ENCODE measurements around the gene DLX2.

DLX2 gene

DNA sequence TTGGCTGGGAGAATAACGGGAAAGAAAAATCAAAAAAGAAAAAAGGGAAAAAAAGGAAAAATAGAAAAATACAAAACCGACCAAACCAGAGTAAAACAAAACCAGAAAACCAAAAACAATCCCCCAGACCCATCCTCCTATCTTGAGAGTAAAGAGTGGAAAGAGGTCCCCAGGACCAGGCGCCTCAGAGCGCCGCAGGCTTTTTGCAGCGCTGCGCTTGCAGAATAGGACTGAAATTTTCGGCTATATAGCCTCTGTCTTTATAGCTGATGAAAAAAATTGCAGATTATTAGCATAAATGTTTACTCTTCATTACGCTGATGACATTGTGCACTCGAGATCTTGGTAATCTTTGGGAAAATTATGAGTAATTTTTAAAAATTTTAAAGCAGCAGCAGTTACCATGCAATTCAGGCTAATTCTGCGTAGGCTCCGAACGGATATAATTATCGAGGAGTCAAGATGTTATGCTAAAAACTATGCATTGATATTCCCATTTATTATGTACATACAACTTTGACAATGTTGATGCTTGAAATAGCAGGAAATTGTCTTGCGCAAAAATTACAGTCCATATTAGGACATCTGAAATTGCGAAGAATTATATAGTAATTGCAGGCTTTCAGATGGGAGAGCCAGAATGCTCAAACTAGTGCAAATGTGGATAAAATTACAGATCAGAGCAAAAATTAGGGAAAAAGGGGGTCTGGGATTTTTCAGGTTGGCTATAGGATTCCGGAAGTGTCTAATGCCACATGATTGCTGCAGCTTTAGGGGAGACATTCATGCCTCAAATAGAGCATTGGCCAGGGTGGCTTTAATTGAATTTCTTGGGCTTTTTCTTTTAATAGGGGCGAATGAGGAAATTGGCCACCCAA is 9.0 kb downstream of the DLX2 start:
- peak; percentile 64 for DNase-seq

DNA sequence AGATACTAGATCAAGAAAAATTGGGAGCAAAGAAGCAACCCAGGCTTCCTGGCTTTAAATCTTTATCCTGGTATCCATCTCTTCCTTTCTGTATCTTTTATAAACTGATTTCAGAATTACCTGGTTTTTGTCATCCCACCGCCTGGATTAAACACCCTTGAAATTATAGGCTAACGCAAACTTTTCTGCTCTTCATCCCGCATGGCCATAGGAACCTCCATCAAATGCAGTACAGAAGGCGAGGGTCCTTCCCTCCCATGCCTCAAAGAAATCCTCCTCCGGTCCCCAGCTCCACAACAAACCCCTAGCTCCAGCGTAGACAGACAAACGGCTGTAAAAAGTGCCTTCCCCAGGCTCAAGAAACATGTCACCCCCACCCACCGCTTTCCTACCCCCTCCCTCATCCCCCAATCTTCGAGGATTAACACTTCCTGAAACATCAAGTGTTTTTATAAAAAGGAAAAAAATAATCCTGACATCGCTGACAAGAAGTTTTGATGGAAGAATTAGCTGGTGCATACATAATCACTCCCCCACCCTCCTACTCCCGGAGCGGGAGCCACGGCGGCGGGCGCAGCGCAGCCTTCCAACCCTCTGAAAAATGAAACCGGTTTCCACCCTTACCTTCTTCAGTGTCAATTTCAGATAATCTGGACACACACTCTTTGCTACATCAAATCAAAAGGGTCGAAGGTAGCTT is 9.8 kb downstream of the DLX2 start:
- peak; percentile 55 for DNase-seq

- peak; percentile 94 for DNase-seq
Measured at GRCh38 chr2:172091761-172092566, 10.7 kb downstream of the DLX2 start.

GRCh38 chr2:172091000-172091641 is 11.6 kb downstream of the DLX2 start:
- no peak for DNase-seq

DNA sequence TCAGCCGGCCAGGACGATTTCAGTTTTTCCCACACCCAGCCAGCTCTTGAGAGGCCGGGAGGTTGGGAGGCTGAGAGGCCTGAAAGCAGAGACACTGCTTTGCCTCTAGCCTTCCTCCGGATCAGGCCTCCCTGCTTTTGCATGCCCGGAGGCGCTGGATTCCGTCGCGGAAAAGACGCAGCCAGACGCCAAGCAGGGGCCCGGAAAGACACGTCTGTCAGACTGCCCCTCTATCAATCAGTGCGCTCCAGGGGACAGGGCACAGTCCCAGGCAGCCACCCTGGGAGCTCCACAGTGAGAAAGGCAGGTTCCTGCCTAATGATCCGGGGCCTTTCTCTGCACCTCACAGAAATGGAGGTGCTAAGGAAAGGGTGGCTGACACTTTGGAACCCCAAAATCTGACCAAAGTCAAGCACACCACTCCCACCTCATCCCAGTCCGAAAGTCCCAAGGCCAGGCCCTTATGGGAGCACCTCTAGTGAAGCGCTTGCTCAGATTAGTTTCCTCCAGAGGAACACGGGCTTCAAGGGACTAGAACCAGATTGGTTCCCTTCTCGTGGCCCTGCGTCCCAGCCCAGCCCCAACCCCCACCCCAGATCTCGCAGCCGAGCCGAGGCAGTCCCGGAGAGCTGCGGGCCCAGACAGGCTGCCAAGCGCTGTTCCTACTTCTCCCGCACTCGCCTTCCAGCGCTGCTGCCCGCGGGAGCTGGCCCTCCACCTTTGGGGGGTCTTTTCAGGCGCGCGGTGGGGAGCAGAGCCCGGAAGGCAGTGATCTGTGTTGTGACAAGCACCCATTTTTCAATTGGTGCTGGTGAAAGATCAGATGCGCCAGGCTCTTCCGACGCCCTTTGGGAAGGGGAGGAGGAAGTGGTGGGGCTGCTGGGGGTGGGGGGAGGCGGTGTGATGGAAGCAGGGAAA is 12.4 kb downstream of the DLX2 start:
- peak; percentile 84 for DNase-seq

DNA sequence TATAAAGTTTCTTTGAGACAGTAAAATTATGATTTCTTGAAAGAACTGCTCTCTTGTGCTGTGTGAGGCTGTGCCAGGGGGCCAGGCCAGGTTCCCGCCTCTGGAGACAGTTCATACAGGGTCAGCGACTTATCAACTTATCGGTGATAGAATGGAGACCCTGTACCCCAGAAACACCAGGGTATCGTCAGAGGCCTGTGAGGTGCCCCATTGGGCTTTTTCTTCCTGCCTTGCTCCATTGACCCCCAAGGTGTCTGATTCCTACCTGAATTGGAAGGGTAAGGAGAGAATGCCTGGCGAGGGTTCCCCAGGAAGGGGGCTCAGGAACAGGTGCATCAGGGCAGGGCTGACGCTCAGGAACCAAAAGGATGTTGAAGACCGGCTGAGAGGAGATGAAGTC is 13.1 kb downstream of the DLX2 start:
- no peak for DNase-seq

DNA sequence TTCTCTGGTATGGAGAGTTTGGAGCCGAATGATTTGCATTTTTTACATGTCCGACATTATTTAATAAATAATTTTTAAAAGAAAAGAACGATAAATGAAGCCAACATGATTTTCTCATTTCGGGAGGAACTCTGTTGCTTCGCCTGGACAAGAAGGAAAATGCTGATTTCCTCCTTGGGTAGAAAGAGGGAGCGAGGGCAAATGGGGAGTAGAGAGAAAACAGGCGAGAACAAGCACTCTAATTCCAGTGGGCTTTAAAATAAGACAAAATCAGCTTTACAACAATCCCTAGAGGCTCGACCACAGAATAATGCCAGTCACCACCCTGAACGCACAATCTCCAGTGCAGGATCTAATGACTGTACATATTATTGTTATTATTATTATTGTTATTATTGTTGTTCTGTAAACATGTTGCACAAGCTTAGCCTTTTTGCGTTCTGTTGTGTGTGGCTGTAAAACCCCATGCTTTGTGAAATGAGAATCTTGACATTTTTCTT is 13.6 kb downstream of the DLX2 start:
- no peak for DNase-seq

- DNase-seq = peak; percentile 82
Measured at GRCh38 chr2:172088245-172089004, 14.3 kb downstream of the DLX2 start.

- peak; percentile 71 for DNase-seq
Measured at GRCh38 chr2:172087780-172088244, 14.9 kb downstream of the DLX2 start.

- peak; percentile 58 for DNase-seq
Measured at GRCh38 chr2:172087207-172087779, 15.4 kb downstream of the DLX2 start.

GRCh38 chr2:172086241-172087206 is 16.2 kb downstream of the DLX2 start:
- peak; percentile 61 for DNase-seq

GRCh38 chr2:172085460-172086159 is 17.1 kb downstream of the DLX2 start, which contains the start of gene DLX1:
DLX1 (plus strand) TSS chr2:172085507; CDS start chr2:172085678, 171 bp downstream.
- DNase-seq = peak; percentile 75

GRCh38 chr2:172084645-172085459 is 17.8 kb downstream of the DLX2 start:
- DNase-seq = peak; percentile 94

DNA sequence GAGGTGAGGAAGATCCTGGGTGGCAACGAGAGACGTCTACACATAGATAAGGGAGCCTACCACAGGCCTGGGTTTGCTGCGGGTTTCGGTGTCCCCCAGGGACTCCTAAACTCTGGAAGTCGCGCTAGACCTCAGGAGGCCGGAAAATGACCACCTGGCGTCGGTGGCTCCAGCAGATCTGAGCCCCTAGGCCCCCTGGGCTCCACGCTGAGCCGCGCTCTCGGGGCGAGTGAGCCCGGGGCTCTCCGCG is 18.4 kb downstream of the DLX2 start:
- peak; percentile 92 for DNase-seq

DNA sequence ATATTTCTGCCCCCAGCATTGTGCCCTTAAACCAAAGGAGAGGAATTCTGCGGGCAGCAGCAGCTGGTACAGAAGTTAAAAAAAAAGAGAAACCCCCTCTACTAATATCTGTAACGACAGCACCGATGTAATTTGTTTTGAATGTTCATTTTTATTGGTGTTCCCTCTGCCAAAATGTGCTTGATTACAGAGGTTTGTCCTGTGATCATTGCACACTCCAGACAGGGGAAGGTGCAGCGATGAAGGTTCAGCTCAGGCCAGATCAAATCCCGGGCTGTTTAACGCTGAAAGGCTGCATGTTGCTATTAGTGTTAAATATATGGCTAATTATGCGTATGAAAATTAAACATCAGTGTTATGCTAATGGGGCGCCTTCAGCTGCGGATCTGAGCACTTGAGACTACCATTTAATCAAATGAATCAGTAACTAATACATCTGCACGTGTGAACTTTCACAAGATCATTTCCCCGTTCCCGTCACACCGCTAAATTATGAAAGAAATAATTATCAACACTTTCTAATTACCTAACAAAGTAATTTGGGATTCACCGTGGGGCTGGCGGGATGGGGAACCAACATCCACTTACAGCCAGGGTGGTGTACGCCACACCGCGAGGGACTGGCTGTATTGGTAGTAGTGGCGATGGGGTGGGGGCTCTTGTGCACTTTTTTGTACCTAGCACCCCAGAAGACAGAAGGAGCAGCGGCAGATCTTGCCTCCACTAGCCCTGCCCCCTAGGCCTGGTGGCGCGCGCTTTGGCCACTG is 18.9 kb downstream of the DLX2 start:
- peak; percentile 45 for DNase-seq

GRCh38 chr2:172082944-172083627 is 19.6 kb downstream of the DLX2 start:
- peak; percentile 49 for DNase-seq
